GM23338 (cell line): ENCODE data around the gene NDUFA7. TPM values are rescaled to one million over a fixed set of nuclear protein-coding genes. Genes with fewer than 3 reads are reported as not detected.

Experiments
- ATAC-seq: fragments of 200-7000 bp; cut with Tn5 transposase; 3 replicates; pipeline ENCODE4 v1.9.1; 2020
- DNase-seq: peaks from one replicate; pipeline ENCODE4 v3.0.0-alpha.2; 2015; ENCODE audit warnings: low spot score
- H2AFZ ChIP-seq: fragments of 200-600 bp; sonication (generic); 2 replicates; pipeline ENCODE4 v1.8.0; 2016; ENCODE audit warnings: antibody characterized with exemption, mild to moderate bottlenecking, moderate library complexity
- H3F3A ChIP-seq: fragments of 200-600 bp; sonication (generic); replicated peaks from 2 replicates; pipeline ENCODE4 v1.8.0; 2017; ENCODE audit warnings: antibody characterized with exemption, mixed run types, low read depth
- H3K27ac ChIP-seq: fragments of 200-600 bp; sonication (generic); 2 replicates; pipeline ENCODE4 v1.6.1; 2016; ENCODE audit warnings: low read depth
- H3K27me3 ChIP-seq: fragments of 200-600 bp; sonication (generic); 2 replicates; pipeline ENCODE4 v1.8.0; 2016; ENCODE audit warnings: mild to moderate bottlenecking, mixed run types, moderate library complexity; ENCODE audit not compliant: insufficient read depth
- H3K36me3 ChIP-seq: fragments of 200-600 bp; sonication (generic); 2 replicates; pipeline ENCODE4 v1.8.0; 2016; ENCODE audit warnings: mild to moderate bottlenecking; ENCODE audit not compliant: insufficient read depth
- H3K4me1 ChIP-seq: fragments of 200-600 bp; sonication (generic); 2 replicates; pipeline ENCODE4 v1.8.0; 2016; ENCODE audit warnings: mild to moderate bottlenecking, moderate library complexity; ENCODE audit not compliant: insufficient read depth
- H3K4me2 ChIP-seq: fragments of 200-600 bp; sonication (generic); 2 replicates; pipeline ENCODE4 v1.7.1; 2017; ENCODE audit warnings: mixed run types
- H3K4me3 ChIP-seq: fragments of 200-600 bp; sonication (generic); 2 replicates; pipeline ENCODE4 v1.6.1; 2016; ENCODE audit warnings: mixed run types
- H3K79me2 ChIP-seq: fragments of 200-600 bp; sonication (generic); replicated peaks from 2 replicates; pipeline ENCODE4 v1.8.0; 2017; ENCODE audit warnings: mild to moderate bottlenecking; ENCODE audit not compliant: insufficient read depth
- H3K9me2 ChIP-seq: fragments of 200-600 bp; sonication (generic); 2 replicates; pipeline ENCODE4 v1.8.0; 2017; ENCODE audit not compliant: insufficient read depth
- H4K20me1 ChIP-seq: fragments of 200-600 bp; sonication (generic); replicated peaks from 2 replicates; pipeline ENCODE4 v1.8.0; 2017; ENCODE audit warnings: mild to moderate bottlenecking; ENCODE audit not compliant: insufficient read depth
- H3K27ac Mint-ChIP-seq: 2 replicates; pipeline ENCODE4 v1.8.0; 2020; ENCODE audit warnings: inconsistent platforms, mild to moderate bottlenecking, moderate library complexity, mixed read lengths
- H3K27me3 Mint-ChIP-seq: 3 replicates; pipeline ENCODE4 v1.8.0; 2022; ENCODE audit warnings: low read depth, mild to moderate bottlenecking, moderate library complexity, mixed read lengths, inconsistent platforms; ENCODE audit not compliant: insufficient read depth, poor library complexity
- H3K36me3 Mint-ChIP-seq: 3 replicates; pipeline ENCODE4 v1.8.0; 2021; ENCODE audit warnings: low read depth, mild to moderate bottlenecking, inconsistent platforms, moderate library complexity, mixed read lengths
- H3K4me1 Mint-ChIP-seq: 3 replicates; pipeline ENCODE4 v1.8.0; 2020; ENCODE audit warnings: mild to moderate bottlenecking, inconsistent platforms, mixed read lengths
- H3K4me3 Mint-ChIP-seq: 3 replicates; pipeline ENCODE4 v1.8.0; 2021; ENCODE audit warnings: moderate library complexity, mild to moderate bottlenecking, inconsistent platforms, mixed read lengths
- H3K9me3 Mint-ChIP-seq: 3 replicates; pipeline ENCODE4 v1.8.0; 2020; ENCODE audit warnings: moderate library complexity, mild to moderate bottlenecking, inconsistent platforms, mixed read lengths
- CTCF ChIP-seq, 2 experiments: fragments of 200-600 bp in 1 of 2; sonication (generic) in 1 of 2; conservative IDR thresholded peaks; 2 replicates each; pipeline versions ENCODE4 v1.5.1 to v1.6.1; 2016 to 2017; ENCODE audit warnings: antibody characterized with exemption in 2 of 2, low read depth in 2 of 2, mild to moderate bottlenecking in 2 of 2, moderate library complexity in 1 of 2
- ETS1 ChIP-seq: IDR thresholded peaks from 2 replicates; pipeline ENCODE4 v1.6.1; 2016; ENCODE audit warnings: antibody characterized with exemption
- EZH2 ChIP-seq: fragments of 200-600 bp; sonication (generic); IDR thresholded peaks from one replicate; pipeline ENCODE4 v1.8.0; 2017; ENCODE audit warnings: antibody characterized with exemption, mild to moderate bottlenecking, low read depth; ENCODE audit not compliant: unreplicated experiment
- EZH2phosphoT487 ChIP-seq: fragments of 200-600 bp; sonication (generic); IDR thresholded peaks from one replicate; pipeline ENCODE4 v1.8.1; 2018; ENCODE audit warnings: antibody characterized with exemption; ENCODE audit not compliant: unreplicated experiment
- polyA plus RNA-seq: library from polyadenylated mRNA; unstranded; fragments of >200 nt; fragmentation: Nextera tagmentation; extraction: Ambion mirVana; gene quantifications from 2 replicates; pipeline ENCODE4 v1.2.1, GENCODE V29; 2016
- total RNA-seq: library from RNA; depleted of rRNA; stranded (reverse); fragments of >200 nt; shearing (Covaris generic); gene quantifications from 2 replicates; pipeline ENCODE4 v1.2.3, GENCODE V29; 2014

Gene NDUFA7
- total and polyA plus RNA-seq, 2 experiments from 2014 or later, result 35.1 to 344 TPM

GRCh38 chr19:8332976-8333766, 12.0 kb upstream of the NDUFA7 start:
- peak; percentile 14 for ATAC-seq
- Histone ChIP-seq H4K20me1 (no peaks in the 10 kb centered on the region), H3K36me3 (no peaks in the 10 kb centered on the region), H3K4me1 (peaks cover 12% of the 10 kb centered on the region), H3K27ac (no peak overlapping the region), H3K9me2 (no peaks in the 10 kb centered on the region), H3K4me2 (peak overlapping the region; percentile 91), H3K4me3 (peak overlapping the region; percentile 68), H2AFZ (peak overlapping the region; percentile 59), H3K79me2 (no peaks in the 10 kb centered on the region), H3K27me3 (peaks cover 47% of the 10 kb centered on the region), H3F3A (peaks cover 10% of the 10 kb centered on the region)
- no peak overlapping the region for H3K27ac Mint-ChIP-seq
- DNase-seq, result peak; percentile 68
- no peaks in the 10 kb centered on the region for H3K9me3 Mint-ChIP-seq
- peak overlapping the region; percentile 70 for H3K4me3 Mint-ChIP-seq
- no peaks in the 10 kb centered on the region for H3K36me3 Mint-ChIP-seq
- H3K4me1 Mint-ChIP-seq, result peaks cover 8% of the 10 kb centered on the region
- TF ChIP-seq ETS1 (no peak), EZH2 (peak; percentile 58), CTCF (conservative IDR thresholded peaks at IDR 0.05; ENCODE audit: low read depth in 2 of 2) (0 out of 4 replicates have a peak, but pooled peaks of 1 of the 2 experiments have one; percentile 4)
- H3K27me3 Mint-ChIP-seq, result peaks cover 59% of the 10 kb centered on the region

GRCh38 chr19:8331263-8331845, 10.2 kb upstream of the NDUFA7 start:
- peaks cover 43% of the 10 kb centered on the region for H3K27me3 ChIP-seq
- no peak for DNase-seq
- H3K27me3 Mint-ChIP-seq, result peaks cover 54% of the 10 kb centered on the region

More at GRCh38 chr19:8331263-8331845, 10.2 kb upstream of the NDUFA7 start:
- H3K4me2 ChIP-seq, result no peak overlapping the region
- Mint-ChIP-seq H3K36me3 (no peaks in the 10 kb centered on the region), H3K9me3 (no peaks in the 10 kb centered on the region; the same call in 2 of the 3 replicates), H3K4me3 (no peak overlapping the region), H3K27ac (no peak overlapping the region), H3K4me1 (peaks cover 6% of the 10 kb centered on the region)
- TF ChIP-seq CTCF (conservative IDR thresholded peaks at IDR 0.05; ENCODE audit: low read depth in 2 of 2) (no peak), EZH2phosphoT487 (no peak), ETS1 (no peak)
- H2AFZ ChIP-seq, result no peak overlapping the region
- H3K4me3 ChIP-seq, result no peak overlapping the region
- no peak overlapping the region for H3K27ac ChIP-seq
- H3K36me3 ChIP-seq, result no peaks in the 10 kb centered on the region
- H4K20me1 ChIP-seq, result no peaks in the 10 kb centered on the region
- ATAC-seq, result no peak
- peaks cover 10% of the 10 kb centered on the region for H3F3A ChIP-seq
- no peaks in the 10 kb centered on the region for H3K9me2 ChIP-seq
- no peaks in the 10 kb centered on the region for H3K79me2 ChIP-seq
- peaks cover 12% of the 10 kb centered on the region for H3K4me1 ChIP-seq
